Measurements from ENCODE around the gene SPINK13. TPM values are rescaled to one million over a fixed set of nuclear protein-coding genes. Genes with fewer than 3 reads are reported as not detected.
"Not testable (repeated sequence)": the region's sequence is repeated elsewhere in the genome, so short reads cannot be mapped to it uniquely, and the experiment has no call there.

Gene SPINK13
- total and polyA plus RNA-seq, 2 of the 4 experiments (the other 2 are of a cell fraction): not detected

- H4K5ac ChIP-seq (ENCODE audit: low read depth, low read length); H4K91ac ChIP-seq (ENCODE audit: insufficient read depth, low read depth, low read length); CTCF ChIA-PET: not testable (repeated sequence)
Measured at GRCh38 chr5:148275129-148275528, 6.5 kb downstream of the SPINK13 start.

GRCh38 chr5:148280893-148281292 is 12.3 kb downstream of the SPINK13 start:
- CTCF ChIA-PET; H3K27ac ChIP-seq (ENCODE audit: insufficient read depth, low read length); in situ Hi-C loops (cut with MboI; ENCODE audit: low sequenced_read_pairs); H2AK9ac ChIP-seq (replicated peaks; ENCODE audit: low read depth, low read length, poor library complexity); DNase-seq; H3K27me3 ChIP-seq (ENCODE audit: control insufficient read depth, insufficient read depth, low read length); H3K18ac ChIP-seq (ENCODE audit: low read depth, low read length); H2BK5ac ChIP-seq (ENCODE audit: low read depth, low read length, poor library complexity, severe bottlenecking); dilution Hi-C loops (cut with HindIII; ENCODE audit: low sequenced_read_pairs, unreplicated experiment); H2BK15ac ChIP-seq (ENCODE audit: low read depth, low read length); H3K36me3 ChIP-seq (ENCODE audit: control insufficient read depth, insufficient read depth, low read length); H3K9me1 ChIP-seq (ENCODE audit: insufficient read depth, low read length); H3K23ac ChIP-seq (ENCODE audit: low read depth, low read length); H2AK5ac ChIP-seq (ENCODE audit: low read depth, low read length); H3K9ac ChIP-seq (ENCODE audit: low read depth, low read length); H4K5ac ChIP-seq (ENCODE audit: low read depth, low read length); H4K91ac ChIP-seq (ENCODE audit: insufficient read depth, low read depth, low read length); BruUV-seq (replicated peaks); H2BK120ac ChIP-seq (ENCODE audit: low read depth, low read length); H3K9me3 ChIP-seq (ENCODE audit: control insufficient read depth, insufficient read depth, low read length); H4K8ac ChIP-seq (ENCODE audit: low read depth in 2 of 2, low read length in 2 of 2); H3K4me1 ChIP-seq (ENCODE audit: control insufficient read depth, insufficient read depth, low read length); H3K4ac ChIP-seq (ENCODE audit: low read depth, low read length); H3K4me2 ChIP-seq (ENCODE audit: low read depth, low read length); H2BK20ac ChIP-seq (ENCODE audit: low read depth, low read length); H3K56ac ChIP-seq (ENCODE audit: extremely low read depth, insufficient read depth, low read length); POLR2A ChIA-PET (ENCODE audit: unreplicated experiment); H4K20me1 ChIP-seq (ENCODE audit: insufficient read depth, low read length); H3K4me3 ChIP-seq (ENCODE audit: insufficient read depth, low read depth, low read length); ATAC-seq (ENCODE audit: low read depth); intact Hi-C loops (cut with micrococcal nuclease); H2AFZ ChIP-seq (replicated peaks; ENCODE audit: low read length, poor library complexity); H3K14ac ChIP-seq (replicated peaks; ENCODE audit: low read depth, low read length); H3K79me1 ChIP-seq (ENCODE audit: low read depth in 1 of 2, low read length in 2 of 2): not testable (repeated sequence)
- WGBS, 2 experiments (ENCODE audit: extremely low coverage in 2 of 2, insufficient read length in 1 of 2): no CpG with 5 or more reads among the region's 5 CpGs

More at GRCh38 chr5:148275129-148275528, 6.5 kb downstream of the SPINK13 start:
- H4K8ac ChIP-seq (ENCODE audit: low read depth in 2 of 2, low read length in 2 of 2); dilution Hi-C loops (cut with HindIII; ENCODE audit: low sequenced_read_pairs, unreplicated experiment); H3K4me3 ChIP-seq (ENCODE audit: insufficient read depth, low read depth, low read length); H3K9ac ChIP-seq (ENCODE audit: low read depth, low read length); H3K79me1 ChIP-seq (ENCODE audit: low read depth in 1 of 2, low read length in 2 of 2); DNase-seq; H3K14ac ChIP-seq (replicated peaks; ENCODE audit: low read depth, low read length); H3K36me3 ChIP-seq (ENCODE audit: control insufficient read depth, insufficient read depth, low read length); H3K18ac ChIP-seq (ENCODE audit: low read depth, low read length); H2AK9ac ChIP-seq (replicated peaks; ENCODE audit: low read depth, low read length, poor library complexity); H3K4ac ChIP-seq (ENCODE audit: low read depth, low read length); H2BK15ac ChIP-seq (ENCODE audit: low read depth, low read length); H3K9me1 ChIP-seq (ENCODE audit: insufficient read depth, low read length); H3K4me2 ChIP-seq (ENCODE audit: low read depth, low read length); in situ Hi-C loops (cut with MboI; ENCODE audit: low sequenced_read_pairs); POLR2A ChIA-PET (ENCODE audit: unreplicated experiment); H2AK5ac ChIP-seq (ENCODE audit: low read depth, low read length); H3K4me1 ChIP-seq (ENCODE audit: control insufficient read depth, insufficient read depth, low read length); BruUV-seq (replicated peaks); H4K20me1 ChIP-seq (ENCODE audit: insufficient read depth, low read length); H2BK5ac ChIP-seq (ENCODE audit: low read depth, low read length, poor library complexity, severe bottlenecking); H3K23ac ChIP-seq (ENCODE audit: low read depth, low read length); H2BK120ac ChIP-seq (ENCODE audit: low read depth, low read length); H2AFZ ChIP-seq (replicated peaks; ENCODE audit: low read length, poor library complexity); H3K27me3 ChIP-seq (ENCODE audit: control insufficient read depth, insufficient read depth, low read length); ATAC-seq (ENCODE audit: low read depth); H3K27ac ChIP-seq (ENCODE audit: insufficient read depth, low read length); H2BK20ac ChIP-seq (ENCODE audit: low read depth, low read length); H3K56ac ChIP-seq (ENCODE audit: extremely low read depth, insufficient read depth, low read length); H3K9me3 ChIP-seq (ENCODE audit: control insufficient read depth, insufficient read depth, low read length): not testable (repeated sequence)
- no CpG with 5 or more reads among the region's 2 CpGs for whole genome bisulfite sequencing, 2 experiments (ENCODE audit: extremely low coverage in 2 of 2, insufficient read length in 1 of 2)
- intact Hi-C loops (cut with micrococcal nuclease): loop anchor here (5.0 kb wide), 1 partner anchor 273 kb away; no protein-coding TSS in a partner anchor
